Stomach (tissue), 9 donors: ENCODE measurements around the gene LRPPRC. TPM values are rescaled to one million over a fixed set of nuclear protein-coding genes. Genes with fewer than 3 reads are reported as not detected.

Experiments
- DNase-seq, 2 donors: peaks; one replicate each; pipeline versions ENCODE4 v3.0.0 to v3.0.0-alpha.2; 2013 to 2019
- H3K27ac ChIP-seq, 5 donors: fragments of 200-600 bp in 4 of 5; sonication (generic) in 4 of 5; one replicate each; pipeline ENCODE4 v1.5.1; 2013 to 2019; ENCODE audit warnings: mild to moderate bottlenecking in 1 of 5, moderate library complexity in 1 of 5
- H3K27me3 ChIP-seq, 3 donors: fragments of 200-600 bp; sonication (generic); one replicate each; pipeline ENCODE4 v1.5.1; 2017 to 2019; ENCODE audit warnings: mixed run types in 1 of 3
- H3K36me3 ChIP-seq, 4 donors: fragments of 200-600 bp; sonication (generic); 1 replicate in 3 of 4; 2 replicates in 1 of 4; pipeline ENCODE4 v1.5.1; 2016 to 2019
- H3K4me1 ChIP-seq, 4 donors: fragments of 200-600 bp; sonication (generic); one replicate each; pipeline ENCODE4 v1.5.1; 2016 to 2019
- H3K4me3 ChIP-seq, 4 donors: fragments of 200-600 bp; sonication (generic) in 3 of 4; one replicate each; pipeline ENCODE4 v1.5.1; 2016 to 2019; ENCODE audit warnings: mild to moderate bottlenecking in 1 of 4
- H3K9me3 ChIP-seq, 4 donors: fragments of 200-600 bp; sonication (generic); one replicate each; pipeline ENCODE4 v1.5.1; 2016 to 2019
- CTCF ChIP-seq, 7 experiments: fragments of 450-650 bp in 4 of 7; fragments of 200-600 bp in 3 of 7; sonication (generic) in 3 of 7; IDR thresholded peaks; one replicate each; pipeline ENCODE4 v1.5.1; 2016 to 2019; ENCODE audit warnings: antibody characterized with exemption in 7 of 7, control low read depth in 2 of 7, mild to moderate bottlenecking in 1 of 7
- EP300 ChIP-seq: sonication (generic); formaldehyde crosslinking; IDR thresholded peaks from one replicate; pipeline ENCODE4 v1.6.1; 2017; ENCODE audit warnings: antibody characterized with exemption
- POLR2A ChIP-seq, 4 donors: fragments of 450-650 bp; IDR thresholded peaks; one replicate each; pipeline ENCODE4 v1.6.1; 2016; ENCODE audit warnings: antibody characterized with exemption in 4 of 4, control low read depth in 2 of 4, mild to moderate bottlenecking in 1 of 4, moderate library complexity in 1 of 4
- POLR2AphosphoS5 ChIP-seq, 3 donors: sonication (generic); formaldehyde crosslinking; IDR thresholded peaks; one replicate each; pipeline ENCODE4 v1.6.1; 2016; ENCODE audit warnings: antibody characterized with exemption in 3 of 3
- WGBS, 5 donors: extraction: QIAGEN DNeasy Blood & Tissue Kit in 3 of 5; methylation state at CpG; one replicate each; pipeline versions ENCODE4 v1.1.5 to v1.1.7; 2013 to 2018; 5-methylcytosine and 5-hydroxymethylcytosine counted together
- intact Hi-C: fragments of 100-400 bp; cut with DNase I; formaldehyde crosslinking; loops from one replicate; pipeline ENCODE4 v1.15.1; 2023; ENCODE audit warnings: low total_unique reads
- polyA plus RNA-seq, 3 donors: library from polyadenylated mRNA; stranded (reverse); fragments of 200-250 nt; gene quantifications; one replicate each; pipeline ENCODE4 v1.2.3, GENCODE V29; 2013
- total RNA-seq, 5 donors: library from RNA; depleted of rRNA; stranded (reverse); fragments of >200 nt; gene quantifications; one replicate each; pipeline versions ENCODE4 v1.1.0 to v1.2.3, GENCODE V29; 2014 to 2016
- donor health status: healthy with polysubstance abuse.
- donor health status: Bipolar disorder and iron deficiency.
- donor health status: healthy.

Gene LRPPRC
- total and polyA plus RNA-seq, 8 donors = 12.6 to 124 (median 35.5) TPM

GRCh38 chr2:43848214-43848613 is 147.6 kb downstream of the LRPPRC start:
- 47 to 83% (median 79%) methylated on average over 1 of the region's 1 CpG for whole genome bisulfite sequencing, 5 donors
- no peaks in the 10 kb centered on the region for H3K36me3 ChIP-seq
- no peaks in the 10 kb centered on the region for H3K9me3 ChIP-seq
- H3K4me3 ChIP-seq = no peak overlapping the region
- DNase-seq = no peak
- no peaks in the 10 kb centered on the region for H3K4me1 ChIP-seq
- no peak for TF ChIP-seq POLR2A (IDR thresholded peaks at IDR 0.05)
- no peak for TF ChIP-seq CTCF (IDR thresholded peaks at IDR 0.05)
- TF ChIP-seq EP300 = no peak
- TF ChIP-seq POLR2AphosphoS5 (IDR thresholded peaks at IDR 0.05) = no peak
- H3K27me3 ChIP-seq = peaks cover 0 to 19% (median 0%) of the 10 kb centered on the region in 3 donors
- no peak overlapping the region for H3K27ac ChIP-seq
- intact Hi-C loops = no loop called here

- no peak for DNase-seq
- no peaks in the 10 kb centered on the region for H3K36me3 ChIP-seq
- no peak overlapping the region for H3K27ac ChIP-seq
- H3K4me1 ChIP-seq = no peaks in the 10 kb centered on the region
- intact Hi-C loops = no loop called here
- peaks cover 0 to 2% (median 0%) of the 10 kb centered on the region in 3 donors for H3K27me3 ChIP-seq
- TF ChIP-seq EP300 (no peak), POLR2A (IDR thresholded peaks at IDR 0.05) (no peak), POLR2AphosphoS5 (IDR thresholded peaks at IDR 0.05) (no peak)
- no peaks in the 10 kb centered on the region for H3K9me3 ChIP-seq
- no peak overlapping the region for H3K4me3 ChIP-seq
- 86 to 92% (median 91%) methylated on average over 5 of the region's 5 CpGs for WGBS, 5 donors
These were observed 149.5 kb downstream of the LRPPRC start for GRCh38 chr2:43846140-43846793.

GRCh38 chr2:43845181-43845580 is 150.6 kb downstream of the LRPPRC start:
- Histone ChIP-seq H3K4me1 (no peaks in the 10 kb centered on the region), H3K4me3 (no peak overlapping the region), H3K36me3 (no peaks in the 10 kb centered on the region), H3K9me3 (no peaks in the 10 kb centered on the region), H3K27ac (no peak overlapping the region), H3K27me3 (no peaks in the 10 kb centered on the region)
- no peak for DNase-seq
- intact Hi-C loops = no loop called here
- TF ChIP-seq POLR2A (IDR thresholded peaks at IDR 0.05) = no peak
- no peak for TF ChIP-seq POLR2AphosphoS5 (IDR thresholded peaks at IDR 0.05)
- no peak for TF ChIP-seq CTCF (IDR thresholded peaks at IDR 0.05)
- TF ChIP-seq EP300 = no peak
- WGBS, 5 donors = 61 to 90% (median 82%) methylated on average over 1 of the region's 1 CpG

GRCh38 chr2:43842866-43843226 is 152.9 kb downstream of the LRPPRC start:
- Histone ChIP-seq H3K4me1 (no peaks in the 10 kb centered on the region), H3K4me3 (no peak overlapping the region)

More at GRCh38 chr2:43842866-43843226, 152.9 kb downstream of the LRPPRC start:
- 70 to 80% (median 78%) methylated on average over 9 of the region's 9 CpGs for WGBS, 5 donors
- DNase-seq = no peak
- H3K27ac ChIP-seq = no peak overlapping the region
- H3K27me3 ChIP-seq = no peaks in the 10 kb centered on the region
- no peaks in the 10 kb centered on the region for H3K36me3 ChIP-seq
- TF ChIP-seq POLR2A (IDR thresholded peaks at IDR 0.05) (no peak), EP300 (no peak), POLR2AphosphoS5 (IDR thresholded peaks at IDR 0.05) (no peak), CTCF (IDR thresholded peaks at IDR 0.05) (no peak)
- intact Hi-C loops = no loop called here
- H3K9me3 ChIP-seq = no peaks in the 10 kb centered on the region
